Peyer's patch (tissue), 4 donors: Measurements from ENCODE around the gene YDJC.

ENCODE experiments used
- CTCF ChIP-seq, 6 experiments: fragments of 450-650 bp in 4 of 6; fragments of 200-600 bp in 2 of 6; sonication (generic) in 1 of 6; IDR thresholded peaks; one replicate each; pipeline ENCODE4 v1.5.1; 2017 to 2019; ENCODE audit warnings: antibody characterized with exemption in 6 of 6, mild to moderate bottlenecking in 3 of 6, moderate library complexity in 1 of 6
- POLR2A ChIP-seq, 2 donors: fragments of 450-650 bp; IDR thresholded peaks; one replicate each; pipeline ENCODE4 v1.5.1; 2017; ENCODE audit warnings: antibody characterized with exemption in 2 of 2, mild to moderate bottlenecking in 2 of 2, moderate library complexity in 2 of 2

DNA sequence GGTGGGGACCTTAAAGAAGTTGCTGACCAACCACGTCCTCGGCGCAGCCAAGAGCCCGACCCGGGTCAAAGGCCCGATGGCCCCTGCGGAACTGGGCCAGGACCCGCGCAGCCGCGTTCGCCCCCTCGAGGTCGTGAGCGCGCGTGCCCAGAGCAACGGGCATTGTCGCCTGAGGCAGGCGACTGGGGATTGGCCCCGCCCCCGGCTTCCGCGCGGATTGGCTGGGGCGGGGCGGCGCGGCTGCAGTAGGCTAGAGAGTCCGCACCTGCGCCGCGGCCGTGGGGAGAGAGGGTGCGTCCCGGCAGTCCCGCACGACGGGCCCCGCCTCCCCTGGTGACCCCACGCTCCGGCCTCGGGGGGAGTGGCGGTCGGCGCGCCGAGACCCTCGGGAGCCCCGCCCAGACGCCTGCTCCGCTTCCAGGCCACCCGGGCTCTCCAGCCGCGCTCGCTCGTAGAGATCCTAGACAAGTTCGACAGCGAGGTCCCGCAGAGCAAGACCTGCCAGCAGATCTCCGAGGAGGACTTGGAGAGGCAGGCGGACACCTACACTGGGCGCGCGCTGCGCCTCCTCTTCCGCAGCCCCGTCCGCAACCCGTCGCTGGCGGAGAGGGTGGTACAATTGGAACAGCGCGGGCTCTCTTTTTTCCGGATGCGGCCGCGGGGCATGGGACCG lies 27.7 kb upstream of the YDJC start:
- TF ChIP-seq CTCF (IDR thresholded peaks at IDR 0.05), result peak; percentile 25 to 51 (median 34)
- peak in 1 of 2 donors; percentile 30 for TF ChIP-seq POLR2A (IDR thresholded peaks at IDR 0.05)
